Right atrium auricular region (tissue), 2 donors: ENCODE results near the gene RHD. TPM values are rescaled to one million over a fixed set of nuclear protein-coding genes. Genes with fewer than 3 reads are reported as not detected.
A peak's percentile ranks its signal among the peaks of the same experiment; 100 is the strongest.
"Not testable (repeated sequence)": the region's sequence is repeated elsewhere in the genome, so short reads cannot be mapped to it uniquely, and the experiment has no call there.

Source experiments
- DNase-seq: peaks from one replicate; pipeline ENCODE4 v3.0.0-alpha.2; 2019; ENCODE audit warnings: low spot score
- H3K27ac ChIP-seq, 2 donors: fragments of 200-600 bp; sonication (generic); 1 replicate in 1 of 2; 2 replicates in 1 of 2; pipeline ENCODE4 v1.5.1; 2016 to 2019
- H3K27me3 ChIP-seq, 2 donors: fragments of 200-600 bp; sonication (generic); one replicate each; pipeline versions ENCODE4 v1.5.1 to v1.6.0; 2017 to 2019
- H3K36me3 ChIP-seq: fragments of 200-600 bp; sonication (generic); one replicate; pipeline ENCODE4 v1.5.1; 2016
- H3K4me1 ChIP-seq, 2 donors: fragments of 200-600 bp; sonication (generic); one replicate each; pipeline versions ENCODE4 v1.5.1 to v1.6.0; 2017 to 2019
- H3K4me3 ChIP-seq, 2 donors: fragments of 200-600 bp; sonication (generic); 1 replicate in 1 of 2; 2 replicates in 1 of 2; pipeline ENCODE4 v1.5.1; 2017 to 2019; ENCODE audit warnings: mild to moderate bottlenecking in 1 of 2, moderate library complexity in 1 of 2
- H3K9me3 ChIP-seq, 2 donors: fragments of 200-600 bp; sonication (generic); one replicate each; pipeline ENCODE4 v1.5.1; 2019
- total RNA-seq, 2 donors: library from RNA; depleted of rRNA; stranded (reverse); fragments of >200 nt; gene quantifications; one replicate each; pipeline ENCODE4 v1.1.0, GENCODE V29; 2016
- TF ChIP-seq, protein P1 (sequence below), 2 donors: fragments of 200-600 bp; sonication (generic); IDR thresholded peaks; one replicate each; pipeline ENCODE4 v1.5.1; 2019; ENCODE audit warnings: antibody characterized with exemption in 2 of 2

RHD gene
- total RNA-seq, 2 donors from 2014 or later = 0.59 TPM; not detected in 1

DNA sequence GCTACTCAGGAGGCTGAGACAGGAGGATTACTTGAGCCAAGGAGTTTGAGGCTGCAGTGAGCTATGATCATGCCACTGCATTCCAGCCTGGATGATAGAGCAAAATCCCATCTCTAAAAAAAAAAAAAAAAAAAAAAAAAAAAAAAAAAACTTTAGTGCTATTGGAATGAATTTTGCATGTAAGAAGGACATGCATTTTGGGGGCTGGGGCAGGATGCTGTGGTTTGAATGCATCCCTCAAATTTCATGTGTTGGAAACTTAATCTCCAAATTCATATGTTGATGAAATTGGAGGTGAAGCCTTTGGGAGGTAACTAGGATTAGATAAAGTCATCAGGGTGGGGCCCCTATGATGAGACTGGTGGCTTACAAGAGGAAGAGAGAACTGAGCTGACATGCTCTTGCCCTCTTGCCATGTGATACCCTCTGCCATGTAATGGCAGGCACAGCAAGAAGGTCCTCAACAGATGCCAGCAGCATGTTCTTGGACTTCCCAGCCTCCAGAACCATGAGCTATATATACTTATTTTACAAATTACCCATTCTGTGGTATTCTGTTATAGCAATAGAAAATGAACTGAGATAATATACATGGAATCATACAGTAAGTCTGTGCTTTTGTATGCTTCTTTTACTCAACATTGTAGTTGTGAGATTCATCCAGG lies 40.6 kb downstream of the RHD start:
- DNase-seq, H3K27ac ChIP-seq, H3K4me3 ChIP-seq, H3K9me3 ChIP-seq, H3K36me3 ChIP-seq, H3K27me3 ChIP-seq, H3K4me1 ChIP-seq: not testable (repeated sequence)

DNA sequence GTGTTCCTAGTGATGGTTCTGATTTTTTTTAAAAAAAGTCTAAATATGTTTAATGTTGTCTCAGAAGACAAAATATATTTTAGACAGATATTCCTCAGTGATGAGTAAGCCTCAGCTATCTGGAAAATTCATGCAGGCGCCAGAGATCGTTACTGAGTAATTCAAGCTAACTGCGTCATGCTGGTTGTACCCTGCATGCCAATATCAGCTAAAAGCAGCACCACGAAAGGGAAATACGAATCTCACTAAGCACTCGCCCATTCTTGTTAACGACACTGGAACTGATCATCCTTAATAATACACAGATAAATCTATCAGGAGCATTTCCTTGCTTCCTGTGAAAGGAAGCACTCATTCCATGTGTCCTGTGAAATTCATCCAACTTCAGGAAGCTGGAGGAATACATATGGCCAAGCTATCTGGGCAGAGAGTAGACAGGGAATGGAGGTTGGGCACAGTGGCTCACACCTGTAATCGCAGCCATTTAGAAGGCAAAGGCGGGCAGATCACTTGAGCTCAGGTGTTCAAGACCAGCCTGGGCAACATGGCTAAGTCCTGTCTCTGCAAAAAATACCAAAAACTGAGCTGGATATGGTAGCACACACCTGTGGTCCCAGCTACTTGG lies 48.1 kb downstream of the RHD start:
- H3K4me1 ChIP-seq, DNase-seq, H3K36me3 ChIP-seq, H3K27ac ChIP-seq, H3K9me3 ChIP-seq, H3K4me3 ChIP-seq, H3K27me3 ChIP-seq: not testable (repeated sequence)

- H3K4me1 ChIP-seq, H3K27ac ChIP-seq, H3K4me3 ChIP-seq, H3K27me3 ChIP-seq, DNase-seq, H3K9me3 ChIP-seq, H3K36me3 ChIP-seq: not testable (repeated sequence)
Measured at GRCh38 chr1:25322127-25322526, 49.8 kb downstream of the RHD start.

- not testable (repeated sequence) for H3K4me1 ChIP-seq, H3K4me3 ChIP-seq, H3K27ac ChIP-seq, H3K36me3 ChIP-seq, DNase-seq, H3K27me3 ChIP-seq, H3K9me3 ChIP-seq
Measured at GRCh38 chr1:25324407-25324806, 52.1 kb downstream of the RHD start.

DNA sequence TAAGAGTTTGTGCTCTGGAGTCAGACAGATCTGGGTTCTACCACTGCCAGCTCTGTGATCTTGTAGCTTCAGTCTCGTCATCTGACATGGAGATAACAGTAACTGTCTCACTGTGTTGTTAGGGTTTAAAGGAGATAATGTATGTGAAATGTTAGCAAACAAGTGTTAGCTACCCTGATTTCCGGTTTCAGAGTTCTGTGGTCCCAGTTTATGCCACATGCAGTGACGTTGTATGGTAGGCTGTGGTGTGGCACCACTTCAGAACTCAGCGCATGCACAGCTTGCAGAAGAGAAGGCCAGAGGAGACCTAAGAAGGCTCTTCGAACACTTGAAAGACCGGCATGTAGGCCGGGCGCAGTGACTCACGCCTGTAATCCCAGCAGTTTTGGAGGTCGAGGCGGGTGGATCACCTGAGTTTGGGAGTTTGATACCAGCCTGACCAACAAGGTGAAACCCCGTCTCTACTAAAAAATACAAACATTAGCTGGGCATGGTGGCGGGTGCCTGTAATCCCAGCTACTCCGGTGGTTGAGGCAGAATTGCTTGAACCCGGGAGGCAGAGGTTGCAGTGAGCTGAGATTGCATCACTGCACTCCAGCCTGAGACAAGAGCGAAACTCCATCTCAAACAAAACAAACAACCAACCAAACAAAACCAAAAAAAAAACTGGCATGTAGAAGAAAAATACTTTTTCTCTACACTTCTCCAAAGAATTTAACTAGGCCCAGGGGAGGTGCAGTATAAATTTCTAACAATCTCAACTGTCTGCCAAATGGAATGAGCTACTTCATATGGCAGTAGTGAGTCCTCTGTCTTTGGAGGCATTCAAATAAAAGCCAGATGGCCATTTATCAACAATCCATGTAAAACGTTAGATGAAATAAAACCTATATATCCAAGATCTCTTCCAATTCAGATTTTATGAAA lies 55.8 kb downstream of the RHD start:
- DNase-seq, H3K36me3 ChIP-seq, H3K27me3 ChIP-seq, H3K27ac ChIP-seq, H3K9me3 ChIP-seq, H3K4me3 ChIP-seq: not testable (repeated sequence)
- peaks cover 0 to 15% of the 10 kb centered on the region in 2 donors for H3K4me1 ChIP-seq

GRCh38 chr1:25328791-25329185 lies 56.5 kb downstream of the RHD start:
- not testable (repeated sequence) for H3K9me3 ChIP-seq, H3K36me3 ChIP-seq, DNase-seq, H3K27ac ChIP-seq, H3K27me3 ChIP-seq, H3K4me3 ChIP-seq
- H3K4me1 ChIP-seq = peaks cover 0 to 15% of the 10 kb centered on the region in 2 donors

GRCh38 chr1:25329336-25329735 lies 57.0 kb downstream of the RHD start:
- H3K4me3 ChIP-seq, H3K27me3 ChIP-seq, H3K36me3 ChIP-seq, H3K27ac ChIP-seq, DNase-seq, H3K9me3 ChIP-seq: not testable (repeated sequence)
- peaks cover 0 to 15% of the 10 kb centered on the region in 2 donors for H3K4me1 ChIP-seq

DNA sequence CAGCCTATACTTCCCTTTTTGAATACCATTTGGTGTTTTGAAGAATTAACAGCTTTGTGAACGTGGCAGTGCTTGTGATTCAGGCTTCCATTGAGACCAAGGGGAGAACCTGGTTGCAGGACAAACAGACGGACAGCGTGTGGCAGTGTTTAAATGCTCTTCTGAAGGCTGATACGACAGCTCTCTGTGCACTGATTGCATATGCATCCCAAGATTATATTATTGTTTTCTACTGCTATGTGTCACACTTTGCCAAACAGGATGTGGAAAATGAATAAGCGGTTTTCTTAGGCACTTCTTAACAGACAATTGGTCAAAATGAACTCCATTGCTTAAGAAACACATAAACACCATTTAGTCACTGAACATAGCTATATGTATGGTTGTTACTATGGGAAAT lies 57.6 kb downstream of the RHD start:
- not testable (repeated sequence) for H3K9me3 ChIP-seq, DNase-seq, H3K4me3 ChIP-seq, H3K27ac ChIP-seq, H3K27me3 ChIP-seq, H3K36me3 ChIP-seq
- H3K4me1 ChIP-seq = peaks cover 0 to 15% of the 10 kb centered on the region in 2 donors

DNA sequence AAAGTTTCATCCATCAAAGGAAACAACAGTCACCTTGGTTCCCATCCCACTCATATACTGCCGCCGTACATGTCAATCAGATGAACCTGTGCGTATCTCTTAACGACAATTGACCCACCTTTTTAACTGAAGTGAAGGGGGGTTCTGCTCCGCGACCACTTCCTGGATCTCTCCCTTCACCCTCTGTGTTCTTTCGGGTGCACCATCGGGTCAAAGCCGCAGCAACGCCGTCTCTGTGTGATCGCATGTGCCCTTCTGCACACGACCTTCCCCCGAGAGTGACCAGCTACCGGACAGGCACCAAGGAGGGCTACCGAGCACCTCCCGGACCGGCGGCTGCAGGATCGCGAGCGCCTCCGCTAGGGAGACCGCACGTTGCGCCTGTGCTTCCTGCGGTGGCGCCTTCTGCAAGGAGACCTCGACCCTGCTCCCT lies 64.6 kb downstream of the RHD start:
- H3K9me3 ChIP-seq, DNase-seq, H3K27me3 ChIP-seq, H3K36me3 ChIP-seq: not testable (repeated sequence)
- Histone ChIP-seq H3K4me1 (peaks cover 0 to 17% of the 10 kb centered on the region in 2 donors), H3K4me3 (peak overlapping the region; percentile 59 to 92), H3K27ac (peak overlapping the region in 1 of 2 donors; percentile 42)
- TF ChIP-seq, protein P1, sequence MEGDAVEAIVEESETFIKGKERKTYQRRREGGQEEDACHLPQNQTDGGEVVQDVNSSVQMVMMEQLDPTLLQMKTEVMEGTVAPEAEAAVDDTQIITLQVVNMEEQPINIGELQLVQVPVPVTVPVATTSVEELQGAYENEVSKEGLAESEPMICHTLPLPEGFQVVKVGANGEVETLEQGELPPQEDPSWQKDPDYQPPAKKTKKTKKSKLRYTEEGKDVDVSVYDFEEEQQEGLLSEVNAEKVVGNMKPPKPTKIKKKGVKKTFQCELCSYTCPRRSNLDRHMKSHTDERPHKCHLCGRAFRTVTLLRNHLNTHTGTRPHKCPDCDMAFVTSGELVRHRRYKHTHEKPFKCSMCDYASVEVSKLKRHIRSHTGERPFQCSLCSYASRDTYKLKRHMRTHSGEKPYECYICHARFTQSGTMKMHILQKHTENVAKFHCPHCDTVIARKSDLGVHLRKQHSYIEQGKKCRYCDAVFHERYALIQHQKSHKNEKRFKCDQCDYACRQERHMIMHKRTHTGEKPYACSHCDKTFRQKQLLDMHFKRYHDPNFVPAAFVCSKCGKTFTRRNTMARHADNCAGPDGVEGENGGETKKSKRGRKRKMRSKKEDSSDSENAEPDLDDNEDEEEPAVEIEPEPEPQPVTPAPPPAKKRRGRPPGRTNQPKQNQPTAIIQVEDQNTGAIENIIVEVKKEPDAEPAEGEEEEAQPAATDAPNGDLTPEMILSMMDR (IDR thresholded peaks at IDR 0.05) = peak in 1 of 2 donors; percentile 24

DNA sequence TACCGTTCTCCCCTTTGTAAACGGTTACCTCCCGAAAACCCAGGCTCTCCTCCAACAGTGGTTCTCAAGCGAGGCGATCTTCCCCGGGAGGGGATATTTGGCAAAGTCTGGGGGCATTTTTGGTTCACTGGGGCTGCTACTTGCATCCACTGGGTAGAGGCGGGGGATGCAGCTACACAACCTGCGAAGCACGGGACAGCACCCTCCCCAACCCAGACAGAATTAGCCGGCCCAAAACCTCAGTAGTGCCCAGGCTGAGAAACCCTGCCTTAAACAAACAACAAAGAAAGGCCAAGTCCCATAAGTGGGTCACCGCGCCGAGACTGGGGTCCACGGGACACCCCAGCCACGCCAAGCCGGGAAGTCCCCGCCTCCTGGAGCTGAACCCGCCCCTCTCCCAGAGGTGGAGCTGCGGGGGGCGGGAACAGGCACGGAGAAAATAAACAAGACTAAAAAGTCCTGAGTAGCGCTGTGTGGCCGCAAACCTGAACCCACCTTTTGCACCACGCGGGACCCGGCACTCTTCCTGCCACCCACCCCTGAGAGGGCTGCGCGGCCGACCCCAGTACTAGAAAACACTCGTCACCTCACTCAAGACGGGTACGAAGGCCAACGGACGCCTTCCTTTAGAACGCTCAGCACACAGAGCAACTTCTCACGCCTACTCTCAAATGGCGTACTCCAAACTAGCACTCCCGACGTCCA lies 65.3 kb downstream of the RHD start:
- H3K36me3 ChIP-seq, H3K27me3 ChIP-seq, DNase-seq, H3K9me3 ChIP-seq: not testable (repeated sequence)
- Histone ChIP-seq H3K4me1 (peaks cover 0 to 17% of the 10 kb centered on the region in 2 donors), H3K4me3 (peak overlapping the region; percentile 65 to 92), H3K27ac (peak overlapping the region; percentile 95)
